ENCODE measurements around the gene UCKL1.

UCKL1 gene

DNA sequence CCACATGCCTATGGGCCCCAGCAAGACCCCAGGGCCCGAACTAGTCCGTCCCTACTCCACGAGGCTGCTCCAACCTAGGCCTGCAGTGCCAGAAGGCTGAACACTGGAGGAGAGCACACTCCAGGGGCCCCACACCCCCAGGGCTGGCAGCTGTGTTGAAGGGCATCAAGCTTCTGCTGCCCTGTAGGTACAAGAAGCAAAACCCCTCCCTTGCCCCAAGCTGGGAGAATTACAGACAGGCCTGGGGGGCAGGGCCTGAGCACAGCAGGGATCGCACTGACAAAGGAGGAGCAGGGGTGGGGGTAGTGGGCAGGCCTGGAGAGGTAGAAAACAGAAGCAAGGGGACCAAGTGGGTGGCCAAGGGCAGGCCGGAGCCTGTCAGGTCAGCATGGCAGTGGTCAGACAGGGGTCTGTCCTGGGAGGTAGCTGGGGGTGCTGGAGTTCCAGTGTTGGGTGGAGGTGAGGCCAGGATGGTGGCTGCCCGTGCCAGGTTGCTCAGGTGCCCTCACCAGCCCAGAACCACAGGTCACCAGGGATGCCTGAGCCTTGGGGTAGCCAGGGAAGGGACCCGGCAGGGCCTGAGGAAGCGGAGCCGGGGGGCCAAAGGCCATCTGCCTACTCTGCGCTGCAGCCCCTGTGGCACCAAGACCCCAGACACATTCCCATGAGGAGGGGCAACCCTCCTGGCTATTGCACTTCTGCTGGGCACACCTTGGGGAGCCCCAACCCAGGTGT lies 2.9 kb upstream of the UCKL1 start:
- no peak for DNase-seq (ENCODE audit: low read depth)

DNA sequence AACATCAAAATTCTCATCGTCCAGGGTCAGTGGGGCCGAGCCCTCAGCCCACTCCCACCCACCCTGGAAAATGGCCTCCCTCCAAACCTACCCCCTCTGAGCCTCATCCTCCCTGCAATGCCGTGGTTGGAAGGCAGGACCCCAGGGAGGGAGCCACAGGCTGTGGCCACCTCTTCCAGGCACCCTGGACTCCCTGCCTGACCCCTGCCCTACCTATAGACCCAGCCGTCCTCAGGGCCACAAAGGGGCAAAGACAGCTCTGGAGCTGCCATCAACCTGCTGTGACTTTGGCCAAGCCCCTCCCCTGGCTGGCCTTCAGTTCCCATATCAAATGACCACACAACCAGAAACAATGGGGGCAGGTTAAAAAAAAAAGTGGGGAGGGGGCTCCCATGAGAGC lies 2.3 kb upstream of the UCKL1 start:
- no peak for DNase-seq (ENCODE audit: low read depth)

DNA sequence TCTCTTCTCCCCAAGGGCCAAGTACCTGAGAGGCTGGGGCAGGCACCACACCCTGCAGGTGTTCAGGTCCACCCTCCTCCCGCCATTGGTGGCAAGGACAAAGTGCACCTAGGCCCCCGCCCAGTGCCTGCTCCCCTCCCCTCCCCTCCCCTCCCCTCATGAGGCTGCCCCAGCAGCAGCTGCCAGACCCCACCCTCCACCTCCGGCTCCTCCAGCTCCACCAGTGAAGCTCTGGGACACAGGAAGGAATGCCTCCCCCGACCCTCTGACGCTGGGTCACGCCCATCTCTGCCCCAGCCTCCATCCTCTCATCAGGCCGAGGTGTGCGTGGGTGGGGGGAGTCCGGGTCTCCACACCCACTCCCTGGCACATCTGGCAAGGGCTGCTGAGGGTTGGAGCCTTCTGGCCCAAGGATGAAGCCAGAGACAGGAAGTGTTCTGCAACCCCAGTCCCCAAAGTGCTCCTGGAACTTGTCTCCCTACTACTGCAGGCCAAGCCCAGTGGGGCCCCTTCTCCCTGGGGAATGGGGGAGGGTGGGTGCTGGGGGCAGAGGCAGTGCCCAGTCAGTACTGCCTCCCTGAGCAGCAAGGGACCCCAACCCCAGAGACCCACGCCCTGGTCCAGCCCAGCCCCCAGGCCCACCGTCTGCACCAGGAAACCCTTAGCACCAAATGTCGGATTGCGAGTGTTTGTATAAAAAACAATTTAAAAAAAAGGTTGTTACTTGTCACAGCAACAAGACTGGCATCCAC lies 1.6 kb upstream of the UCKL1 start:
- DNase-seq (ENCODE audit: low read depth) = no peak

DNA sequence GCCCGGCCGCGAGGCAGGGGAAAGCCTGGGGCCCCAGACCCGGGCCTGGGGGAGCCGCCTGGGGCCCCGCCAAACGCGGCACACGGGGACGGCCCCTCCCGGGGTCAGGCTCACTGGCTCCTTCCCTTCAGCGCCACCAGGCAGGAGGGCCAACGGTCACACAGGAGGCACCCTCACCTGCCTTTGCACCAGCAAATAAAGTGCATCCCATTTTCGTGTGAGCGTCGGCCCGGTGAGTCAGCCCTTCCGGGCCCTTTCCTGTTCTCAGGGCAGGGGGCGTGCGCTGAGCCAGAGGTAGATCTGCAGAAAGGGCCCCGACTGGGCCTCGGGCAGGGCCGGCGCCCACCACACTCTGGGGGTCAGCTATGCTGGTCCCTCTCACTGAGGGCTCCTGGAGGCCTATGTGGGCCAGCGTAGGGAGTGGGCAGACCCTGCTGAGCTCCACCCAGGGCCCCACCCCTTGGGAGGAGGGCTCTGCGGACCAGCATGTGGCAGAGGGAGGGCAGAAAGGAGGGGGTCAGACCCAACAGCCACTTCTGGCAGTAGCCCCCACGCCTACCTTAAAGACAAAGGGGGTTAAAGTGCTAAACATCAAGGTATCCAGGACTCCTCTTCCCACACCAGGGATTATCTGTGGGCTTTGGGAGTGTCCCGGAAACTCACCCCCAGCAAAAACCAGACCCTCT lies 931 bp upstream of the UCKL1 start:
- peak; percentile 64 for DNase-seq (ENCODE audit: low read depth)

DNA sequence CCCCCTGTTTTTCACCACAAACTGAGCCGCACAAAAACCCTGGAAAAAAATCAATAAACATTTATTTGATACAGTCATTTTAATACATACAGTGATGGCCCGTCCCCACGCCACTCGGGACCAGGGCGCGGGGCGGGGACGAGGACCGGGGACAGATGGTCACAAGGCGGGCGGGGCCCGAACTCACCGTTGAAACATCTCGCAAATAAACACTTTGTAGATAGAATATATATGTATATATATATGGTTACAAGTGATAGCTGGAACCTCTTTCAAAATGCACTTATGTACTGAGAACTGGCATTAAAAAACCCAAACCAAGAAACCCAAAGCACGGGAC lies 418 bp upstream of the UCKL1 start:
- DNase-seq (ENCODE audit: low read depth) = no peak

DNA sequence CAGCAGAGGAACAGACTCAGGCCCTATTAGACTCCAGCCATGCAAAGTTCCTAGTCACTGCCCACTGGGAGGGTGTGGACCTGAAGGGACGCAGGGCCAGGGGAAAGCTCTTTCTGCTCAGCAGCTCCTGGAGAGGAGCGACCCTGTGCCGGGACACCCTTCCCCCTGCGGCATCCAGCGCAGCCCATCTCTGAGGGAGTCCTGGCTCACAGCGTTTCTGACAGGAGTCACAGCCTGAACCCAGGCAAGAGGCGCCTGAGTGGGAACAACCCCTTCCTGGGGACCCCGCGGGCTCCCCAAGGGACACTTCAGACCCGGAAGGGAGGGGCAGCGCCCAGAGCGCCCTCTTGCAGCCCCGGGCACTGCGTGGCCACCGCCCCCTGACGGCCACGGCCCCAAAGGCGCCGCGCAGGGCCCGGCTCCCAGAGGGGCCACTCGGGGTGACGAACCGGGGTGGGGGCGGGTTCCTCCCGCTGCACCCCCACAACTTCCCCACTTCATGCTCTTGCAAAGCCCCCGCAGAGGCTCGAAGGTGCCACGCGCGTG lies 862 bp downstream of the UCKL1 start:
- DNase-seq (ENCODE audit: low read depth) = peak; percentile 20

DNA sequence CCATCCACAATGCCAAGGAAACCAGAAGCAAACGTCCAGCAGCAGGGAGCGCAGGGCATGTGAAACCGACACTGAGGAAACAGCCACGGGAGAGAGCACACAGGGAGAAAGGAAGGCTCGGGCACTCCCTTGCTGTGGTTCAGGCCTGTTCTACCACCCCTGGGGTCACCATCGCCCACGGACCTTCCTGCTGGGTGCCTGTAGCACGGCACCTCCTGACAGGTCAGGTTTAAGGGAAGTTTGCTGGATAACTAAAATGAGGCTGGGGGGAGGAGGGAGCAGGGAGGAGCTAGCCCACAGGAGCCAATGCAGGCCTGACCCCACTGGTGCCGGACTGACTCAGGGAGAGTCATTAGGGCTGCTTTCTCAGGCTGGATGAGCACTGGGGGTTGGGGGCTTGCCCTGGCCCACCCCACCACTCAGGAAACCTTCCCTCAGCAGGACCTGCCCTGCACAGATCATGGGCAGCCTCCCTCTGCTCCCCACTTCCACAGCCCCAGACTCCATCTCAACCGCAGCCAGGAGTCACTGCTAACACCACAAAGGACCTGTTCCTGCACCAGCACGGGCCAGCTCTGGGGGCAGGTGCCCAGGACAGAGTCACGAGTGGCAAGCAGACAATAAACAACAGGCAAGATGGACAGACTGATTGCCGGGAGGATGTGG lies 2.3 kb downstream of the UCKL1 start:
- DNase-seq (ENCODE audit: low read depth) = no peak

DNA sequence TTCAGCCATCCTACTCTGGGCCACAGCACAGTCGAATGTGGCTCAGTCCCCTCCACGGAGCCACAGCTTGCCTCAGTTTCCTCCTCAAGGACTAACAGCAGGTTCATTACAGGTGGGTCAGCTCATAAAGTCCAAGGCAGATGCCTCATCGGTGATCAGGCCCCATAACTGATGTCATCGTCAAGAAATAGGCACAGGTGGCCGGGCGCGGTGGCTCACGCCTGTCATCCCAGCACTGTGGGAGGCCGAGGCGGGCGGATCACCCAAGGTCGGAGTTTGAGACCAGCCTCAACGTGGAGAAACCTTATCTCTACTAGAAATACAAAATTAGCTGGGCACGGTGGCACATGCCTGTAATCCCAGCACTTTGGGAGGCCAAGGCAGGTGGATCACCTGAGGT lies 3.4 kb downstream of the UCKL1 start:
- DNase-seq (ENCODE audit: low read depth) = no peak

DNA sequence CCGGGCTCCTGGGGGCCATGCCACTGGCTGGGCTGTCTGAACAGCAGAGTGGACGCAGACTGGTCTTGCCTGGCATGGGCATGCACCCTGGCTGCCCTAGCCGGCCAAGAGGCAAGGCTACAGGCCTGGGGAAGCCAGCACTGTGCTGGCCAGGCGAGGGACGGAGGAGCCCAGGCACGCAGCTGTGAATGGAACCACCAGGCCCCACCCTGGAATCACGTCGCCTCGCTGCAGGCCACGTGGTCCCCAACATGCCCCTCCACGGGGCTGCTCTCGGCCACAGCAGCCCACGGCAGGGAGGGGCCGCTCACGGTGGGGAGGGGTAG lies 4.0 kb downstream of the UCKL1 start:
- DNase-seq (ENCODE audit: low read depth) = no peak

DNA sequence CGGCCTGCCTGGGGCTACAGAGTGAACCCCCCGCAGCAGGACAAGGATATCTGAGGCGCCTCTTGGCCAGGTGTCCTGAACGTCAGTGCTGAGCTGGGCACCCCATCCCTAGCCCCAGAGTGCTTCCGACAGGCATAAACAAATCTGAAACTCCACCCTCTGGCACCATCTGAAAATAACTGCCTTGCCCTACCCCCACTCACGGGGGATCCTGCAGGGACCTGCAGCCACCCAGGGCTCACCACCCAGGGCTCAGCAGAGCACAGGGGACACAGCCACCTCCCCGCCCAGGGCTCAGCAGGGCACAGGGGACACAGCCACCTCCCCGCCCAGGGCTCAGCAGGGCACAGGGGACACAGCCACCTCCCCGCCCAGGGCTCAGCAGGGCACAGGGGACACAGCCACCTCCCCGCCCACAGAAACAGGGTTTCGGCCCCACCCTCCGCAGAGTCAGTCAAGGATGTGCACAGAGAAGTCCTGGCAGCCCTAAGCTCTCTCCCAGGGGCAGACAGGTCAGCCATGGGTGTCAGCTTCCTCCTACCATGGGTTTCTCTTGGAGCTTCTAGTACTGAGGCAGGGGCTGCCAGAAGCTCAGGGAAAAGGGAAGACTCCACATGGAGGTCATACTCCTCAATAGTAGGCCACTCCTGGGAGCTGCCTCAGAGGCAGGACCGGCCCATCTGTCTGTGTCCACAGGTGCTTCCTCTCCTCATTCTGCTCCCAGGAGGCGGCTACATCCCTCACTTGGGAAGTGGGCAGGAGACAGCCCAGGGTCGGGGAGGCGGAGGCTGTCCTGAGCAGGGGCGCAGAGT lies 4.6 kb downstream of the UCKL1 start:
- DNase-seq (ENCODE audit: low read depth) = no peak

DNA sequence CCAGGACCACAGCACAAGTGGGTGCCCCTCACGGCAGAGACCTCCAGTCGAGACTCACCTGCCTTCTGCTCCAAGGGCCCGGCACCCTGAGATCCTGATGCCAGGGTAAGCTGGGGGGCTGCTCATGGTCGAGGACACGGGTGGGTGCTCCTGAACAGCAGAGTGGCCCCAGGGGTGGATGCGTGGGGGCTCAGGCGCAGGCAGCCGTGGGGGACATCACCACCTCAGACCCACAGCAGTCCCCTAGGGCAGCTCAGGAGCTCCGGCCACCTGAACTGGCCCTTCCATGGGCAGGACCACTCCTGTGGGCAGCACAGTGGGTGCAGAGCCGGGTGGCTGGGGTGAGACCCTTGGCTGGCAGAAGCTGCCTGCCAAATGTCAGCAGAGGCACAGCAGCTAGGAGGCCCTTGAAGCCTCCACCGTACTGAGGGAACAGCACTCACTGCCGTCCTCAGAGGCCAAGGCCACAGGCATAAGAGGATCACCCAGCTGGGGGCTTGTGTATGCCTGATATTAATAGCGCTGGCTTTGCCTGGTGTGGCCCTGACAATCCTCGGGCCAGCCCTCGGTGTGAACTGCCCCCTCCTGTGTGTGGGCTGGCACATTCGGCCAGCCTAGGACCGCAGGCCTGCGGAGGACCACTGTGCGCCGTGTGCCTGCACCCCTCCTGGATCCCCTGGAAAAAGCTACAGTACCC lies 5.4 kb downstream of the UCKL1 start:
- DNase-seq (ENCODE audit: low read depth) = no peak

DNA sequence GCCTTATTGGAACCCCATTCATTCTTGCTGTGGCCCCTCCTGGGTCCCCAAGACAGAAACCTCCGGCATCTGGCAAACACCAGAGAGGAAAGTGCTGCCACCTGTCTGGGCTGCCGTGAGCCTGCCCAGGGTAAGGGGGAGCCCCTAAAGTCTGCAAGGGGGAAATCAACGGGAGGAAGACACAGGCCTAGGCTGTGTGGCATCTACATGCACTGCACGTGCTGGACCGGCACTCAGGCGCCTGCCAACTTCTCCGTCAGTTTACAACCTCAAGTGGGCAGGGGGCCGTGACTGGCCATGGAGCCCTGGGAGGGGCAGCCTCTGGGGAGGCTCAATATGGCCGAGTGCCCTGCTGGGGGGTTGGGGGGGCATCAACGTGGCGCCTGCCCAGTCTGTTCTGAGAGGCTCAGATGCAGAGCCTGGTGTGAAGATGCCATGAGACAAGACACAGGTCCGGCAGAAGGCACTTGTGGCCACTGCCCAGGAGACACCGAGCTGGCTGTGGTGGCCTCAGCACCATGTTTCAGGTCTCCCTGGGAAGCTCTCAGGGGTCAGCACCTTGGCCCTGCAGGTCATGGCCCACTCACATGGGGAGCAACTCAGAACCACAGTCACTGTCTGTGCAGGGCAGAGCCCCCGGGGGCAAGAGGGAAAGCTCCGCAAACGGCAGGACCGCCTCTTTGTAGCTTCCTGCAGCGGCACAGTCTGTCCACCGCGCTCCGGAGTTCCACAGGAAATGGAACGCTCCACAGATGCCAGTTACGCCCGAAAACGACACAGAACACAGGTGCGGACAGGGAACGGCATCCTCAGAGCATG lies 8.4 kb downstream of the UCKL1 start:
- DNase-seq (ENCODE audit: low read depth) = no peak

DNA sequence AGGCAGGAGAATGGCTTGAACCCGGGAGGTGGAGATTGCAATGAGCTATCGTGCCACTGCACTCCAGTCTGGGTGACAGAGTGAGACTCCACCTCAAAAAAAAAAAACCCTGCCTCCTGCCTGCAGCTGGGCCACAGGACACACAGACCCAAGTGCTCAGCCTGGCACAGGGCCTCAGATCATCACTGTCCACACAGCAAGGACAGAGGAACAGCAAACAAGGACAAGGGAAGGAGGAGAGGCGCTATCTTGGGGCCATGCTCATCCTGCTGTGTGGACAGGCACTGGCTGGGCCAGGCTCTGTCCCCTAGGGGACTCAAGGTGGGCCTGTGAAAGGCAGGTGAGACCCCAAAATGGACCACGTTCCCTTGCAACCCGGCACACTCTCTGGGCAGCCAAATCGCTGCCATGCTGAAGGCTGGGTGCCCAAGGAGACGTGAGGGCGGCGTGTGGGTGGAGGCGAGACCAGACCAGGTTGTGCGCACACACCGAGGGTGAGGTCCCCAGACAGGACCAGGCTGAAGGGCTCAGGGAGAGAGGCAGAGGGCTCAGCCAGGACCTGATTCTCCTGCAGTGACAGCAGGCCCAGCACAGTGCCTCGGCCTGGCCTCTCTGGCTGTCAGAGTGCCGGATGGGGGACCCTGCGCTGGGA lies 9.1 kb downstream of the UCKL1 start:
- DNase-seq (ENCODE audit: low read depth) = no peak

DNA sequence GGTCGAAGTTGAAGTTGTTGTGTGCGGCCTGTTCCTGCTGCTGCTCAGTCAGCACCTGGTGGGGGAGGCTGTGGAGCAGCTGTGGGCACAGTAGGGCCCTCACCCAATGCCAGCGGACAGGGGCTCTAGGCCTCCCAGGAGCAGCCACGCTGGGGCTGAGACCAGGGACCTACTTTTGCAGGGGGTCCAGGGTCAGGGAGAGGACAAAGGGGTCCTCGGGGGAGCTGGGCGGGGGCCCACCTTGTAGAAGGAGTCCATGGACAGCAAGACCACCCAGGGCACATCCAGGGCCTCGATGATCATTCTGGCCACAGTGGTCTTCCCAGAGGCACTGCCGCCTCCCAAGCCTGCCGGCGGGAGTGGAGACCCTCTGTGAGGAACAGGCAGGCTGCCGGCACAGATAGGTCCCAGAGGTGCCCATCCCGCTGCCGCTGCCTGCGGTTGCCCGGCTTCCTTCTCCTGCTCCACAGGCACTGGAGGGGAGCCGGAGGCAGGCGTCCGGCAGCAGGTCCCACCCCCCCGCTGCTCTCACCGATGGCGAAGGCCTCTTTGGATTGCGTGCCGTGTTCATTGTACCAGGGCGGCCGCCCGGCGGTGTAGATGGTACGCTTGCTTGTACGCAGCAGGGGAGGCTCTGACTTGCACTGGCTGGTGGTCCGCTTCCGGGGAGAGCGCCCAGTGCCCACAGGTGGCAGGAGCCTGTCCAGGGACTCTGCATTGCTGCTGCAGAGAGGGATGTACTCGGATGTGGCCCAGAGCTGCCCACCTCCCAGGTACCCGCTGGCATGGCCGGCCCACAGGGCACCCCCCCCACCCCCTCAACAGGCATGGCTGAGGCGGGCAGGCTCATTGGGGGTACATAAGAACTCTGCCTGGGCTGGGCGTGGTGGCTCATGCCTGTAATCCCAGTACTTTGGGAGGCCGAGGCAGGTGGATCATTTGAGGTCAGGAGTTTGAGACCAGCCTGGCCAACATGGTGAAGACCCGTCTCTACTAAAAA lies 10.0 kb downstream of the UCKL1 start:
- no peak for DNase-seq (ENCODE audit: low read depth)

DNA sequence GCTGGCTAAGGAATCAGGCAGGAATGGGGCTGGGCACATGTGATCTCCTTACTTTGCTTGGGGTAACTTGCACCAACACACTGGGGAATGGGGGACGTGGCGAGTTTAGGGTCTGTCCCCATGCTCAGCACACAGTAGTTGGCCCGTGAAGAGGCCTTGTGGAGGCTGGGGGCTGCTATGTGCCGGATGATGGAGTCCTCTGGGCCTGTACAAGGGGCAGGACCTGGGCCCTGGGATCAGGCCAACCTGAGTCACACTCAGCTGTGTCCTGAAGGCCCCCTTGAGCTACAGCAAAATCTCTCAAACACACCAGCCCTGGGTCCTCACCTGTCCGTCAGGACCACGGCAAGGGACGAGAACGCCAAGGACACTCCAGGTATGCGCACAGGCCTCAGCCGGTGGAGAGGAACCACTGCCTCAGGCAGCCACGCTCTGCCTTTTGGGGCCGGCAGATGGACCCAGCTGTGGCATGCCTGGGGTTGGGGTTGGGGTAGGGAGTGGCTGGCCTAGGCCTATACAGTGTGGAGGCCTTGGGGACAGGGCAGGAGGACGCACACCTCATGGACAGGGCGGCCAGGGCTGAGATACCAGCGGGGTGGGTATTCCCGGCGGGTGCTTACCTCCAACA lies 11.1 kb downstream of the UCKL1 start:
- DNase-seq (ENCODE audit: low read depth) = no peak

DNA sequence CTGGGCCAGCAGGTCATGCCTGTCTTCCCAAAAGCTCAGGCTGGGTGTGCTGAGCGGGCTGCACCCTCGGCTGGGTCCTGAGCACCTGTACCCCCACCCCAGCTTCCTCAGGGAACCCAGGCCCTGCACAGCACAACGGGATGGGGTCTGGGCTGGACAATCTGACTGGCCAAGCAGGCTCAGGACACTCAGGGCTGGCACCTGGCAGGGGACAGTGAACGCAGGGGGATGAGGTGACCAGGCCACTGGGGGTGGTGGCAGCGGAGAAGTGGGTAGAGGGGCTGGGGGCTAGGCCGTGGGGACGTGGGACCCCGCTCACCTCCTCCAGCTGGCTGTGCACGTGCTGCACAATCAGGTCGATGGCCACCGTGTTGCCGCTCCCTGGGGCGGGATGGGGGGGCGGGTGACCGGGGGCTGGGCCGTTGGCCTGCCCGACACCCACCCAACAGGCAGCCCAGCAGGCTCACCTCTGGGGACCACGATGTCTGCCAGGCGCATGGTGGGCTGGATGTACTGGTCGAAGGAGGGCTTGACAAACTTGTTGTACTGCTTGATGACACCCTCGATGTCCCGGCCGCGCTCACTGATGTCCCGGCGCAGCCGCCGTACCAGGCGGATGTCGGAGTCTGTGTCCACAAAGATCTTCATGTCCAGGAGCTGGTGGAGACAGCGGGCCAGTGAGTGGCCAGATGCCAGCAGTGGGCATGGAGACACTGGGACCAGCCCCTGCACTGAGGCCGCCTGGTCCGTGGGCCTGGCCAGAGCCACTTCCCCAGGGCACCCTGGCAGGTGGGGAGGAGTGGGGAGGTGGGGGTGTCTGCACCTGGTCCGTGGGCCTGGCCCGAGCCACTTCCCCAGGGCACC lies 11.9 kb downstream of the UCKL1 start:
- no peak for DNase-seq (ENCODE audit: low read depth)

DNA sequence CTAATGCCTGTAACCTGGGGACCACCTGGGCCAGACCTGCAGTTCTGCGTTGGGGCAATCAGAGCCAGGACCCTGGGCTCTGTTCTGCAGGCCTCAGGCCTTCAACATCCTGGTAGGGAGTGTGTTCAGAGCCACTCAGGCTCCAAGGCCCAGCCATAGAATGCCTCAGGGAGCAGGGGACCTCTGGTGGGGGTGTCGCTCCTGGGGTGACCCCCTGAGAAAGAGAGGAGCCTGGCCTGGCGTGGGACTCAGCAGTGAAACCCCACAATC lies 12.5 kb downstream of the UCKL1 start:
- no peak for DNase-seq (ENCODE audit: low read depth)
